Tibial artery (tissue), 4 donors: ENCODE data around the gene AQP5.

Source experiments
- DNase-seq, 2 donors: peaks; one replicate each; pipeline ENCODE4 v3.0.0-alpha.2; 2019
- H3K27ac ChIP-seq, 2 donors: fragments of 200-600 bp; sonication (generic) in 1 of 2; 1 replicate in 1 of 2; 2 replicates in 1 of 2; pipeline ENCODE4 v1.5.1; 2018 to 2019; ENCODE audit warnings: mild to moderate bottlenecking in 1 of 2
- H3K27me3 ChIP-seq, 2 donors: fragments of 200-600 bp; sonication (generic) in 1 of 2; one replicate each; pipeline versions ENCODE4 v1.5.1 to v1.6.0; 2016 to 2019
- H3K36me3 ChIP-seq, 3 donors: fragments of 200-600 bp; sonication (generic) in 2 of 3; one replicate each; pipeline ENCODE4 v1.5.1; 2016 to 2019; ENCODE audit warnings: mild to moderate bottlenecking in 2 of 3
- H3K4me1 ChIP-seq, 4 donors: fragments of 200-600 bp; sonication (generic) in 2 of 4; 1 replicate in 3 of 4; 2 replicates in 1 of 4; pipeline ENCODE4 v1.5.1; 2016 to 2019
- H3K4me3 ChIP-seq, 2 donors: fragments of 200-600 bp; sonication (generic) in 1 of 2; 1 replicate in 1 of 2; 2 replicates in 1 of 2; pipeline ENCODE4 v1.5.1; 2018 to 2019; ENCODE audit warnings: mild to moderate bottlenecking in 2 of 2
- H3K9me3 ChIP-seq, 3 donors: fragments of 200-600 bp; sonication (generic) in 1 of 3; one replicate each; pipeline ENCODE4 v1.5.1; 2016 to 2019
- CTCF ChIP-seq, 2 experiments: fragments of 200-600 bp in 1 of 2; fragments of 450-650 bp in 1 of 2; IDR thresholded peaks; one replicate each; pipeline ENCODE4 v1.5.1; 2017 to 2019; ENCODE audit warnings: antibody characterized with exemption in 2 of 2, mild to moderate bottlenecking in 1 of 2, moderate library complexity in 1 of 2
- intact Hi-C: fragments of 100-400 bp; cut with DNase I; formaldehyde crosslinking; loops from one replicate; pipeline ENCODE4 v1.15.0; 2023; ENCODE audit warnings: low total_unique reads

AQP5 gene

GRCh38 chr12:49934505-49934904 lies 27.2 kb upstream of the AQP5 start:
- no peaks in the 10 kb centered on the region for H3K4me1 ChIP-seq
- intact Hi-C loops = no loop called here
- H3K36me3 ChIP-seq = no peaks in the 10 kb centered on the region
- no peak overlapping the region for H3K27ac ChIP-seq
- H3K9me3 ChIP-seq = no peaks in the 10 kb centered on the region
- H3K27me3 ChIP-seq = peaks cover 0 to 4% of the 10 kb centered on the region in 2 donors
- no peak for TF ChIP-seq CTCF (IDR thresholded peaks at IDR 0.05)
- no peak overlapping the region for H3K4me3 ChIP-seq
- no peak for DNase-seq

- H3K27me3 ChIP-seq = no peaks in the 10 kb centered on the region
- DNase-seq = no peak
- H3K4me1 ChIP-seq = no peaks in the 10 kb centered on the region
- no peak overlapping the region for H3K27ac ChIP-seq
- no peak for TF ChIP-seq CTCF (IDR thresholded peaks at IDR 0.05)
- intact Hi-C loops = no loop called here
- no peaks in the 10 kb centered on the region for H3K9me3 ChIP-seq
- H3K36me3 ChIP-seq = no peaks in the 10 kb centered on the region
- H3K4me3 ChIP-seq = no peak overlapping the region
These were observed 24.7 kb upstream of the AQP5 start for GRCh38 chr12:49936925-49937324.

GRCh38 chr12:49937639-49938300 lies 23.9 kb upstream of the AQP5 start:
- intact Hi-C loops = no loop called here
- no peak overlapping the region for H3K27ac ChIP-seq

GRCh38 chr12:49939307-49939706 lies 22.4 kb upstream of the AQP5 start:
- no peak for TF ChIP-seq CTCF (IDR thresholded peaks at IDR 0.05)

More at GRCh38 chr12:49937639-49938300, 23.9 kb upstream of the AQP5 start:
- no peaks in the 10 kb centered on the region for H3K36me3 ChIP-seq
- H3K27me3 ChIP-seq = no peaks in the 10 kb centered on the region
- H3K4me1 ChIP-seq = no peaks in the 10 kb centered on the region
- H3K4me3 ChIP-seq = no peak overlapping the region
- no peaks in the 10 kb centered on the region for H3K9me3 ChIP-seq
- no peak for DNase-seq
- TF ChIP-seq CTCF (IDR thresholded peaks at IDR 0.05) = no peak

GRCh38 chr12:49939707-49940106 lies 22.0 kb upstream of the AQP5 start:
- intact Hi-C loops = loop anchor here (10.0 kb wide), 1 partner anchor 75 kb away; no protein-coding TSS in a partner anchor
- no peaks in the 10 kb centered on the region for H3K36me3 ChIP-seq
- H3K27ac ChIP-seq = no peak overlapping the region
- H3K4me1 ChIP-seq = no peaks in the 10 kb centered on the region
- DNase-seq = no peak
- H3K27me3 ChIP-seq = no peaks in the 10 kb centered on the region
- no peaks in the 10 kb centered on the region for H3K9me3 ChIP-seq
- no peak overlapping the region for H3K4me3 ChIP-seq
- TF ChIP-seq CTCF (IDR thresholded peaks at IDR 0.05) = no peak

More at GRCh38 chr12:49939307-49939706, 22.4 kb upstream of the AQP5 start:
- no peak for DNase-seq
- Histone ChIP-seq H3K4me3 (no peak overlapping the region), H3K36me3 (no peaks in the 10 kb centered on the region), H3K27ac (no peak overlapping the region), H3K9me3 (no peaks in the 10 kb centered on the region), H3K27me3 (no peaks in the 10 kb centered on the region), H3K4me1 (no peaks in the 10 kb centered on the region)
- intact Hi-C loops = no loop called here
